ENCODE data around the gene HDGFL3.

DNA sequence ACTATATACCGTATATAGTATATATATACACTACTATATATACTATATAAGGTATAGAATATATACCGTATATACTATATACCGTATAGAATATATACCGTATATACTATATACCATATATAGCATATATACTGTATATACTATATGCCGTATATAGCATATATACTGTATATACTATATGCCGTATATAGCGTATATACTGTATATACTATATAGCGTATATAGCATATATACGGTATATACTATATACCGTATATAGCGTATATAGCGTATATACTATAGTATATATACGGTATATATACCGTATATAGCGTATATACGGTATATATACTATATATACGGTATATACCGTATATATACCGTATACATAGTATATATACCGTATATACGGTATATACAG is 22.6 kb upstream of the HDGFL3 start:
- TF ChIP-seq, protein P1, sequence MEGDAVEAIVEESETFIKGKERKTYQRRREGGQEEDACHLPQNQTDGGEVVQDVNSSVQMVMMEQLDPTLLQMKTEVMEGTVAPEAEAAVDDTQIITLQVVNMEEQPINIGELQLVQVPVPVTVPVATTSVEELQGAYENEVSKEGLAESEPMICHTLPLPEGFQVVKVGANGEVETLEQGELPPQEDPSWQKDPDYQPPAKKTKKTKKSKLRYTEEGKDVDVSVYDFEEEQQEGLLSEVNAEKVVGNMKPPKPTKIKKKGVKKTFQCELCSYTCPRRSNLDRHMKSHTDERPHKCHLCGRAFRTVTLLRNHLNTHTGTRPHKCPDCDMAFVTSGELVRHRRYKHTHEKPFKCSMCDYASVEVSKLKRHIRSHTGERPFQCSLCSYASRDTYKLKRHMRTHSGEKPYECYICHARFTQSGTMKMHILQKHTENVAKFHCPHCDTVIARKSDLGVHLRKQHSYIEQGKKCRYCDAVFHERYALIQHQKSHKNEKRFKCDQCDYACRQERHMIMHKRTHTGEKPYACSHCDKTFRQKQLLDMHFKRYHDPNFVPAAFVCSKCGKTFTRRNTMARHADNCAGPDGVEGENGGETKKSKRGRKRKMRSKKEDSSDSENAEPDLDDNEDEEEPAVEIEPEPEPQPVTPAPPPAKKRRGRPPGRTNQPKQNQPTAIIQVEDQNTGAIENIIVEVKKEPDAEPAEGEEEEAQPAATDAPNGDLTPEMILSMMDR (IDR thresholded peaks at IDR 0.05) = no peak
- no peak for TF ChIP-seq EZH2 (IDR thresholded peaks at IDR 0.05)

All from neural progenitor cell (in vitro differentiated cells).